GM21381 (cell line): ENCODE data around the gene PCNX2.

Experiments used
- ATAC-seq: cut with Tn5 transposase; IDR thresholded peaks from one replicate; pipeline ENCODE4 v1.9.1; 2021; ENCODE audit warnings: mild to moderate bottlenecking, moderate library complexity; ENCODE audit not compliant: unreplicated experiment

PCNX2 gene

GRCh38 chr1:232990176-232991128, 305.1 kb downstream of the PCNX2 start:
- ATAC-seq = no peak

DNA sequence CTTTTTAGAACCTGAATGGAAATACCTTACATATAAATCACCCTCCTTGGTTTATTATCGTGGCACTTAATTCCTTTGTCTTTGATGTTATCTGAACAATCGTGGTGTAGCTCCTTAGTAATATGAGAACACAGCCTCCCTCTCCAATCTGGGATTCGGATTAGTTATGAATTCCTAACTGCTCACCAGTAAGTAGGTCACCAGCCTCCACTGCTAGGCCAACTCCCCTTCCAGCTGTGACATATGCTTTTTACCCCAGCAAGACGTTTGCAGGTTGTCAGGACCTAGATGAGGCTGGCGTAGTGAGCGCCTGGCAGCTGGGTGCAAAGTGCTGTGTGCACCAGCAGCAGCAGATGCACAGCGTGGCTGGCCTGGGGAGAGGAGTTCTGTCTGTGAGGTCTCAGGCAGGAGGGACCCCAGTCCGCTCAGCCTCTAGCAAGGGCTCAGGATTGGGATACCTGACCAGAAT, 306.9 kb downstream of the PCNX2 start:
- ATAC-seq = no peak

GRCh38 chr1:232987774-232988140, 307.8 kb downstream of the PCNX2 start:
- ATAC-seq = no peak

- ATAC-seq = no peak
Observed at GRCh38 chr1:232987046-232987773, 308.3 kb downstream of the PCNX2 start.

GRCh38 chr1:232986527-232986922, 309.0 kb downstream of the PCNX2 start:
- no peak for ATAC-seq

DNA sequence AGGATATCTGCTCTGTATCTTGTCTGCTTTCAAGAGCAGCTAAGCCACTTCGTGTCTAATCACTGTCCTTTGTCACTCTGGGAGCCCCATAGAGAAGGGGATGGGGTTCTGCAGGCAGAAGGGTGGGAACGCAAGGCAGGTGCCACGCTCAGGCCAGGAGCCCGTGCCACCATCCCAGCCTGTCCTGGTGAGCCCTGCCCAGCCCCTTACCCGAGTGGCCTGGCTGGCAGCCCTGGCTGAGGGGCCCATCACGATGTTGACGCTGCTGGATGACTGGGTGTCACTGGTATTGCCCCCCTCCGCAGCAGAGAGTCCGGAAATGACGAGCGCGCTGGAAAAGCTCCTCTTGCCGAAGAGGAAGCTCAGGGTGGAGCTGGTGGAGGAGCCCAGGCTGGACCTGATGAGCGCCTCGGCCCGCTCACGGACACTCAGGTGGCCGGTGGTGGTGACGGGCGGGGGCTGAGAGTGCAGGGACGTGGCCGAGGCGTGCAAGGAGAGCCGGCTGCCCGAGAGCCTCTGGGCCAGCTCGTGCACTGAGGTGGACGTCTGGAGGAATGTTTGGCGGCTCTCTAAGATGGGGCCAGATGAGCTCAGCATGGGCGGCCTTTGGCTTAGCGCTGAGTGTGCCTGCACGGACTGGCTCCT, 309.5 kb downstream of the PCNX2 start:
- no peak for ATAC-seq

- ATAC-seq = no peak
Observed at GRCh38 chr1:232984577-232985425, 310.7 kb downstream of the PCNX2 start.

DNA sequence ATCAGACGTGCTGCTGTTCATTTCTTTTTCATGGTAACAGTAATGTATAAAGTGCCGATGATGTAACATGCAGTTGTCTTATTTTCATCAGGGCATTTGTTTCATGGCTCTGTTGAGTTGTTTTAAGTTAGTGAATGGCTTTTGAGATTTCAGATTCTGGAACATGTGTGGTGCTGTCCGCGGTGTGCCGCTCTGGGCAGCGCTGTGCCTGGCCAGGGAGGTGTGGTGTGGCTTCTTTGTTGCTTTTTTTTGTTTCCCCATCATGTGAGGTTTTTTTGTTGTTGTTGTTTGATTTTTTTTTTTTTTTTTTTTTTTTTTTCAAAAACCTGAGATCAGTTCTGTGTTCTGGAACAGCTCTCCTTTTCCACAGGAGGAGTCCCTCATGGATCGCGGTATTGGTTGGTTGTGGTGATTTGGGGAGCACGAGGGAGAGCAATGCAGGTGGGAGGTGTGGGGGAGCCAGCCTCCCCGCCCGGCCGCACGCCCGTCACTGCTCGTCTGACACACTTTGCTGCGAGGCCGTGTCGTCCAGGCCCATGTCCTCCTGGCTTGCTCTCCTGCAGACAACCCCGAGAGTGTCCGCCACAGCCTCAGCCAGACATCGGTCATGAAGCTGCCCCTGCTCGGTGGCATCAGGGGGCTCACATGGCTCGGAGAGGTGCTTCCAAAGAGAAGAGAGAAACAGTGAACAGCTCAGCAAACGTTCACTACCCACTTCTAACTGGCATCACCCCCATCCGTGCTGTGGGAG, 311.5 kb downstream of the PCNX2 start:
- no peak for ATAC-seq

GRCh38 chr1:232983375-232983774, 312.1 kb downstream of the PCNX2 start:
- no peak for ATAC-seq

GRCh38 chr1:232982238-232982944, 313.1 kb downstream of the PCNX2 start:
- no peak for ATAC-seq

DNA sequence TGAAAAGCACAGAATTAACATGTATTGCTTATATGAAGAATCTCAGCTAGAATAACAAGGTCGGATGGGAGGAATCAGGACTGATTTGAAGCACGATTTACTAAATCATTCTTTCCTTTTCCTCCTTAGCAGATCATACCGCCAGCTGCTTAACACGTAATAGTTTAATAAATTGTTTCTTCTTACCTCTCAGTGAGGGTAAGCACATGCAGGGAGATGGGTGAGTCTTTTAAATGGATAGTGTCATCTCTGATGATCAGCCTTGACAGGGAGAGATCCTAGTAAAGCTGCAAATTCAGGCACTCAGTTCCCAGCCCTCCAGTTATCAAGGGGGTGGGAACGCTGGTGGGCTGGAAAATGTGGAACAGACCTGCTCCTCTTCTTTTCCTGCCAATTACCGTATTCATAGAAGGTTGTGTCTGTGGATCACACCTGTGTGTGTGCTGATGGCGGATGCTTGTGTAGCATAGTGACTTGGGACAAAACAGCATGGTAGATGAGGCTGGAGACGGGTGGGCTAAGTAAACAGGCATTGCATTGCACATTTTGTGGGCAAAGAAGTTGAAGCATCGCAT, 314.5 kb downstream of the PCNX2 start:
- no peak for ATAC-seq

DNA sequence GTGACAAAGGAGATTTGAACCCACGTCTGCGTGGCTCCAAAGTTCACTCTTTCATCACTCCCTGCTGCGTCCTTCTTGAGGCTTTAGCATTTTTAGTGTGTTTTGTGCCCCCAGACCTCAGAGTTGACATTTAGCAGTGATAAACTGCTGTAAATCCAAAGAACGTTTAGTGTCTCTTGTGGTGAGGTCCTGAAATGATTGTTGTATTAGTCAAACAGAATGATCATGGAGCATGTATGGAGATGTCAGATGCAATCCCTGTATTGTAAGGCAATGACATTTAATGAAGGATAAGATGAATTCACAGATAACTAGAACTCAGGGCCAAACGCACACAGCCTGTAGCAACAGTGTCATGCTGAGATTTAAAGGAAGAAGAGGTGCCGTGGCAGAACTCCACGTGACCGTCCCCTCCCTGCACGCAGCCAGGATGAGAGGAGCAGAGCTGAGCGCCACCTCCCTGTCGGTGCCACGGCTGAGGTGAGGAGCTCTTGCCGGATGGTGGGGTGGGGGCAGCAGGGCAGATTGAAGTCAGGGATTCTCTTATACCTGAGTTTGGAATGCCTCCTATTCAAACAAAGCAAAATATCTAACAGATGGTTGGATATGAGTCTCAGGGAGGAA, 315.1 kb downstream of the PCNX2 start:
- no peak for ATAC-seq

DNA sequence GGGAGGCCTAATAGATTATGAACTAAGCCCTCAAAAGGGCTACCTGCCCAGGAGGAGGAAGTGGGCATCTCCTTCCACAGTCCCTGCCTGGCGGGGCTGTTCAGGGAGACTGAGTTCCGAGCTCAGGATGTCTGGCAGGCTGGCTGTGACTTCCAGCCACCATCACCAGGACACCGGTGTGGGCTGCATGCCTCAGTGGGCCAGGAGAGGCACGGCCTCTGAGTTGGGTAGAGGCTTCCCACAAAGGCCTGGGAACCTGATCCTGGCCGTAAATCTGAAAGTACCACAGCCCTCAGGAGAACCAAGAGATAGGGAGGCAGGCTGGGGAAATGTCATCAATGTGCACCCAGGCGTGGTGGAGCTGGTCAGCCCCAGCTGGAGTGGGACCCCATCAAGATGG, 316.0 kb downstream of the PCNX2 start:
- ATAC-seq = no peak

- ATAC-seq = no peak
Observed at GRCh38 chr1:232978815-232979214, 316.7 kb downstream of the PCNX2 start.

DNA sequence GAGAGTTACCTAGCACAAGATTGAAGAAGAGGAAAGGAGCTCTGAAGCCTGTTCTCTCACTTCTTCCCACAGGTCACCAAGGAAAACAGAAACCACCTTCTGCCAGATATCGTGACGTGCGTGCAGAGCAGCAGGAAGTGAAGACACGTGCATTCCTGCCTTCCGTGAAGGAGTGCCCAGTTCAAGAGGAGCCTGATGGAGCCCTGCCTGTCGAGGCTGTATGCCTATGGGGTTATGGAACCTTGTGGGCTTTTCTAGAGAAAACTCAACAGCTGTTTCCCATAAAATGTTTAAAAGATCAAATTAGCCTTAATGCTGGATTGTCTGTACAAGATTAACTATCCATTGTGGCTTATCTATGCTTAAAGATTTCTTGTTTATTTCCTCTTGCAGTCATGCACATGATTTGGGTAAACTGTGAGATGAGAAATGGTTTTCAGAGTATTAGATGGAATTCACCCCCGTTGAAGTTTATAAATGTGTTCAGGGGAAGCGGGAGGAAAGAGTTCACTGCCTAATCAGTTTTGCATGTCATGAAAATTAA, 317.4 kb downstream of the PCNX2 start:
- no peak for ATAC-seq

DNA sequence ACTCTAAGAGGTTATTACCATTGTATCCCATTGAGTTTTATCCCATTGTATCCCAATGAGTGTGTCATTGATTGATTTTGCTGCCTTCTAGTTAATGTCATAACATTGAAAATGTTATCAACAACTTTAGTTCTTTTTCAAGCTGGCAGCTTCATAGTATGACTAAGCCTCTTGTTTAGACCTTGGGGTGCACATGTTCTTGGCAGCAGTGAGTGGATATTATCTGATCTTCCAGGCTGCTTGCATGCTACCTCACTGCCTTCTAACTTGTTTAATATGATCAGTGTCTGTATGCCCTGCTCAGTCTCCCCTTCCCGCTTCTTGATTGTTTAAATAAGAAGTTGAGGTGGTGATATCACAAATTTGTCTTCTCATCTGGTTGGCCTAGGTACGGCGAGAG, 320.6 kb downstream of the PCNX2 start:
- no peak for ATAC-seq

GRCh38 chr1:232973652-232974611, 321.6 kb downstream of the PCNX2 start:
- no peak for ATAC-seq
